Nephron progenitor cell (in vitro differentiated cells): ENCODE data around the gene GRIK5.

Experiments
- DNase-seq: peaks from one replicate; pipeline ENCODE4 v3.0.0; 2021
- H3K27ac Mint-ChIP-seq: 2 replicates; pipeline ENCODE4 v1.8.0; 2021; ENCODE audit warnings: mild to moderate bottlenecking, moderate library complexity, mixed read lengths
- H3K27me3 Mint-ChIP-seq: 2 replicates; pipeline ENCODE4 v1.8.0; 2021; ENCODE audit warnings: mild to moderate bottlenecking, low read depth, mixed read lengths; ENCODE audit not compliant: poor library complexity
- H3K36me3 Mint-ChIP-seq: 2 replicates; pipeline ENCODE4 v1.8.0; 2021; ENCODE audit warnings: low read depth, mixed read lengths
- H3K4me1 Mint-ChIP-seq: 2 replicates; pipeline ENCODE4 v1.8.0; 2021; ENCODE audit warnings: mixed read lengths
- H3K4me3 Mint-ChIP-seq: 2 replicates; pipeline ENCODE4 v1.8.0; 2021; ENCODE audit warnings: mild to moderate bottlenecking, moderate library complexity, mixed read lengths
- H3K9me3 Mint-ChIP-seq: 2 replicates; pipeline ENCODE4 v1.8.0; 2021; ENCODE audit warnings: mild to moderate bottlenecking, moderate library complexity, mixed read lengths
- CTCF ChIP-seq: fragments of 200-600 bp; sonication (generic); IDR thresholded peaks from 2 replicates; pipeline ENCODE4 v1.5.0; 2021; ENCODE audit warnings: antibody characterized with exemption

Gene GRIK5

GRCh38 chr19:41991025-41991424, 79.0 kb downstream of the GRIK5 start:
- Mint-ChIP-seq H3K36me3 (no peaks in the 10 kb centered on the region), H3K4me1 (peaks cover 17% of the 10 kb centered on the region), H3K4me3 (no peak overlapping the region), H3K27me3 (peaks cover 41% of the 10 kb centered on the region), H3K27ac (no peak overlapping the region), H3K9me3 (no peaks in the 10 kb centered on the region)
- no peak for DNase-seq
- no peak for TF ChIP-seq CTCF

GRCh38 chr19:41990615-41991014, 79.4 kb downstream of the GRIK5 start:
- Mint-ChIP-seq H3K36me3 (no peaks in the 10 kb centered on the region), H3K27ac (no peak overlapping the region), H3K9me3 (no peaks in the 10 kb centered on the region), H3K27me3 (peaks cover 37% of the 10 kb centered on the region), H3K4me1 (peaks cover 17% of the 10 kb centered on the region), H3K4me3 (no peak overlapping the region)
- DNase-seq = no peak
- TF ChIP-seq CTCF = no peak

DNA sequence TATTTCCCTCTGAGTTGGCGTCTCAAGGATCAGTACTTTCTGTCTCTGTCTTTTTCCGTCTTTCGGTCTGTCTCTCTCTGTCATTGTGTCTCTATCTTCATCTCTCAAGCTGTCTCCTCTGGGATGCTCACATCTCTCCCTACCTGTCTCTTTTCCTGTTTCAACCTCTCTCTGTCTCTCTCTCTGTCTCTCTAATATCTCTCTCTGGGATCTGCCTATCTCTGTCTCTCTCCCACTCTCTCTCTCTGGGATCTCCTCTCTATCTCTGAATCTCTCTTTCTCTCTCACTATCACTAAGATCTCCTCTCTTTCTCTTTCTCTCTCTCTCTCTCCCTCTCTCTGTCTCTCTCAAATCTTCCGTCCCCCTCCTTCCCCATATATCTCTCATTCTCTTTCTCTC, 80.0 kb downstream of the GRIK5 start:
- Mint-ChIP-seq H3K9me3 (no peaks in the 10 kb centered on the region), H3K36me3 (no peaks in the 10 kb centered on the region), H3K4me1 (peaks cover 13% of the 10 kb centered on the region), H3K27me3 (peaks cover 31% of the 10 kb centered on the region), H3K27ac (no peak overlapping the region), H3K4me3 (no peak overlapping the region)
- DNase-seq = no peak
- no peak for TF ChIP-seq CTCF

DNA sequence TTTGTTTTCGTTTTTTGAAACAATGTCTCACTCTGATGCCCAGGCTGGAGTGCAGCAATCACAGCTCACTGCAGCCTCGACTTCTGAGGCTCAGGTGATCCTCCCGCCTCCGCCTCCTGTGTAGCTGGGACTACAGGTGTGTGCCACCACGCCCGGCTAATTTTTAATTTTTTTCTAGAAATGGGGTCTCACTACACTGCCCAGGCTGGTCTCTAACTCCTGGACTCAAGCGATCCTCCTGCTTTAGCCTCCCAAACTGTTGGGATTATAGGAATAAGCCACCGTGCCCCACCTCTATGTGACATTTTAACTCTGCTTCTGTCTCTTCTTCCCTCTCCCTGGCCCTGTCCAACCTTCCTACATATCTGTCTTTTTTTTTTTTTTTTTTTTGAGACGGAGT, 81.1 kb downstream of the GRIK5 start:
- no peak for TF ChIP-seq CTCF
- Mint-ChIP-seq H3K27ac (no peak overlapping the region), H3K4me1 (peaks cover 10% of the 10 kb centered on the region), H3K36me3 (no peaks in the 10 kb centered on the region), H3K27me3 (peaks cover 29% of the 10 kb centered on the region), H3K4me3 (no peak overlapping the region), H3K9me3 (no peaks in the 10 kb centered on the region)
- DNase-seq = no peak

GRCh38 chr19:41987141-41987860, 82.7 kb downstream of the GRIK5 start:
- no peaks in the 10 kb centered on the region for H3K36me3 Mint-ChIP-seq
- H3K27me3 Mint-ChIP-seq = peaks cover 14% of the 10 kb centered on the region
- DNase-seq = no peak
- no peaks in the 10 kb centered on the region for H3K4me1 Mint-ChIP-seq
- no peak overlapping the region for H3K4me3 Mint-ChIP-seq
- H3K27ac Mint-ChIP-seq = peak overlapping the region; percentile 21
- no peak for TF ChIP-seq CTCF
- no peaks in the 10 kb centered on the region for H3K9me3 Mint-ChIP-seq

DNA sequence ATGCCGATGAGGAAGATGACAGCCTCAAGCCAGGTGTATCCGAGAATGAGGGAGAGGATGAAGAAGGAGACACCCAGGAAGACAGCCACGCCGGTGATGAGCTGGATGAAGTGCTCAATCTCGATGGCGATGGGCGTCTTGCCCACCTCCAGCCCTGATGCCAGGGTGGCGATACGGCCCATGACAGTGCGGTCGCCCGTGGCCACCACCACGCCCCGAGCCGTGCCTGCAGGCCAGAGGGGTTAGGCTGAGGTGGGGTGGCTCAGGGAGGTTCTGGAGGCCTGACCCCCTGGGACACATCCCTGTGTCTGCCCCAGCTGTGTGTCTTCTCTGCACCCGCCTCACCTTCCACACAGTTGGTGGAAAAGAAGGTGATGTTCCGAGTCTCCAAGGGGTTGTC, 85.0 kb downstream of the GRIK5 start:
- DNase-seq = no peak
- Mint-ChIP-seq H3K27me3 (peaks cover 11% of the 10 kb centered on the region), H3K27ac (no peak overlapping the region), H3K4me1 (no peaks in the 10 kb centered on the region), H3K4me3 (no peak overlapping the region), H3K36me3 (no peaks in the 10 kb centered on the region), H3K9me3 (no peaks in the 10 kb centered on the region)
- no peak for TF ChIP-seq CTCF
